A549 (cell line): ENCODE measurements around the gene TOR1B. TPM values are rescaled to one million over a fixed set of nuclear protein-coding genes. Genes with fewer than 3 reads are reported as not detected.

Source experiments
- ATAC-seq, 2 experiments: fragments of 200-7000 bp in 1 of 2; fragments of >200 bp in 1 of 2; cut with Nextera tagmentation in 1 of 2; cut with Tn5 transposase in 1 of 2; 3 replicates each; pipeline versions ENCODE4 v1.8.0 to v1.9.1; 2018 to 2020; ENCODE audit warnings: mild to moderate bottlenecking in 1 of 2, moderate library complexity in 1 of 2
- CTCF ChIA-PET: fragments of 300-600 bp; sonication (Branson Sonifier 250); formaldehyde crosslinking; extraction: SDS; loops from one replicate; lab custom pipeline; 2021; ENCODE audit warnings: antibody characterized with exemption, inconsistent platforms; lab: Yijun Ruan, JAX
- POLR2A ChIA-PET: fragments of 350-600 bp; formaldehyde crosslinking; extraction: SDS; loops from one replicate; lab custom pipeline; 2021; ENCODE audit warnings: antibody characterized with exemption, inconsistent platforms; lab: Yijun Ruan, JAX
- DNase-seq, 2 experiments: peaks; one replicate each; pipeline versions ENCODE4 v3.0.0 to v3.0.0-alpha.2; 2011 to 2016; ENCODE audit warnings: low read depth in 1 of 2, low spot score in 1 of 2
- FAIRE-seq: peaks from 2 replicates; lab custom pipeline; 2011; peaks lifted over from hg19 to GRCh38; lab: Jason Lieb, UNC
- H3K27ac ChIP-seq, 2 experiments: fragments of >200 bp; sonication (Bioruptor Twin); formaldehyde crosslinking; 3 replicates each; pipeline ENCODE4 v1.5.1; 2016 to 2017
- H3K4me1 ChIP-seq: fragments of >200 bp; sonication (Bioruptor Twin); formaldehyde crosslinking; 3 replicates; pipeline ENCODE4 v1.6.1; 2016
- H3K4me2 ChIP-seq: fragments of >200 bp; sonication (Bioruptor Twin); formaldehyde crosslinking; 3 replicates; pipeline ENCODE4 v1.6.1; 2016
- H3K4me3 ChIP-seq: fragments of >200 bp; sonication (Bioruptor Twin); formaldehyde crosslinking; 3 replicates; pipeline ENCODE4 v1.5.1; 2016
- H3K9me3 ChIP-seq: fragments of >200 bp; sonication (Bioruptor Twin); formaldehyde crosslinking; 3 replicates; pipeline ENCODE4 v1.6.1; 2016
- BCL3 ChIP-seq: fragments of >200 bp; sonication (Bioruptor Twin); formaldehyde crosslinking; IDR thresholded peaks from 3 replicates; pipeline ENCODE4 v1.6.1; 2016
- CBX2 ChIP-seq: fragments of 200-600 bp; sonication (generic); IDR thresholded peaks from 2 replicates; pipeline ENCODE4 v1.6.1; 2016; ENCODE audit warnings: low read depth, mild to moderate bottlenecking, borderline replicate concordance
- CBX8 ChIP-seq: fragments of 200-600 bp; sonication (generic); IDR thresholded peaks from 2 replicates; pipeline ENCODE4 v1.6.1; 2016
- CHD2 ChIP-seq: fragments of 150-350 bp; IDR thresholded peaks from 2 replicates; pipeline ENCODE4 v1.6.1; 2014; ENCODE audit warnings: low read length; ENCODE audit not compliant: partially characterized antibody
- CHD4 ChIP-seq: fragments of 200-600 bp; sonication (generic); IDR thresholded peaks from 2 replicates; pipeline ENCODE4 v1.6.1; 2016; ENCODE audit warnings: antibody characterized with exemption, mild to moderate bottlenecking, borderline replicate concordance
- EP300 ChIP-seq, 2 experiments: fragments of >200 bp; sonication (Bioruptor Twin); formaldehyde crosslinking; IDR thresholded peaks; 2 replicates in 1 of 2; 3 replicates in 1 of 2; pipeline ENCODE4 v1.6.1; 2016 to 2017
- GATA3 ChIP-seq: IDR thresholded peaks from 2 replicates; pipeline ENCODE4 v1.6.1; 2012; ENCODE audit warnings: borderline replicate concordance
- HEYL ChIP-seq: fragments of 250-450 bp; sonication (Bioruptor Pico); IDR thresholded peaks from 2 replicates; pipeline ENCODE4 v1.8.0; 2021; ENCODE audit warnings: mild to moderate bottlenecking, moderate library complexity
- HOXB13 ChIP-seq: fragments of 250-450 bp; sonication (Bioruptor Pico); IDR thresholded peaks from 2 replicates; pipeline ENCODE4 v1.5.0; 2020; ENCODE audit warnings: low read depth, mild to moderate bottlenecking, moderate library complexity
- HOXB5 ChIP-seq: fragments of 250-450 bp; sonication (Bioruptor Pico); IDR thresholded peaks from 2 replicates; pipeline ENCODE4 v1.5.0; 2020; ENCODE audit warnings: mild to moderate bottlenecking, moderate library complexity
- JUN ChIP-seq, 2 experiments: fragments of >200 bp; sonication (Bioruptor Twin); formaldehyde crosslinking; IDR thresholded peaks; 2 replicates in 1 of 2; 3 replicates in 1 of 2; pipeline ENCODE4 v1.6.1; 2016 to 2017
- JUNB ChIP-seq: fragments of >200 bp; sonication (Bioruptor Twin); formaldehyde crosslinking; IDR thresholded peaks from 2 replicates; pipeline ENCODE4 v1.6.1; 2016
- KDM1A ChIP-seq: fragments of 200-600 bp; sonication (generic); IDR thresholded peaks from 2 replicates; pipeline ENCODE4 v1.6.1; 2016; ENCODE audit warnings: low read depth, mild to moderate bottlenecking
- KDM5A ChIP-seq: fragments of 200-600 bp; sonication (generic); IDR thresholded peaks from 2 replicates; pipeline ENCODE4 v1.6.1; 2016; ENCODE audit warnings: antibody characterized with exemption, mild to moderate bottlenecking
- NR3C1 ChIP-seq: fragments of >200 bp; sonication (Bioruptor Twin); formaldehyde crosslinking; IDR thresholded peaks from 3 replicates; pipeline ENCODE4 v1.6.1; 2017
- PHF8 ChIP-seq: fragments of 200-600 bp; sonication (generic); IDR thresholded peaks from 2 replicates; pipeline ENCODE4 v1.6.1; 2016; ENCODE audit warnings: low read depth, mild to moderate bottlenecking, antibody characterized with exemption, moderate library complexity, borderline replicate concordance
- POLR2A ChIP-seq: IDR thresholded peaks from 2 replicates; pipeline ENCODE4 v1.6.1; 2012; ENCODE audit warnings: mild to moderate bottlenecking, low read length
- RAD21 ChIP-seq, 2 experiments: fragments of >200 bp in 1 of 2; sonication (Bioruptor Twin) in 1 of 2; formaldehyde crosslinking in 1 of 2; IDR thresholded peaks in 1 of 2; conservative IDR thresholded peaks in 1 of 2; 2 replicates in 1 of 2; 3 replicates in 1 of 2; pipeline ENCODE4 v1.6.1; 2012 to 2018; ENCODE audit warnings: inconsistent platforms in 1 of 2
- REST ChIP-seq: fragments of 200-600 bp; sonication (generic); IDR thresholded peaks from 2 replicates; pipeline ENCODE4 v1.6.1; 2016; ENCODE audit warnings: antibody characterized with exemption, mild to moderate bottlenecking, moderate library complexity
- RFX5 ChIP-seq: fragments of 450-650 bp; IDR thresholded peaks from 2 replicates; pipeline ENCODE4 v1.7.1; 2014; ENCODE audit warnings: antibody characterized with exemption, mild to moderate bottlenecking, moderate library complexity
- RNF2 ChIP-seq: fragments of 200-600 bp; sonication (generic); IDR thresholded peaks from 2 replicates; pipeline ENCODE4 v1.6.1; 2016; ENCODE audit warnings: low read depth, mild to moderate bottlenecking, antibody characterized with exemption, moderate library complexity, borderline replicate concordance
- SREBF2 ChIP-seq: fragments of 450-650 bp; IDR thresholded peaks from 2 replicates; pipeline ENCODE4 v1.6.1; 2014; ENCODE audit warnings: mild to moderate bottlenecking, moderate library complexity
- TFCP2L1 ChIP-seq: fragments of 250-450 bp; sonication (Bioruptor Pico); IDR thresholded peaks from 2 replicates; pipeline ENCODE4 v1.5.0; 2021; ENCODE audit warnings: mild to moderate bottlenecking
- USF2 ChIP-seq: fragments of 450-650 bp; IDR thresholded peaks from 2 replicates; pipeline ENCODE4 v1.6.1; 2014; ENCODE audit warnings: antibody characterized with exemption
- ZFP36 ChIP-seq: fragments of 450-650 bp; IDR thresholded peaks from 2 replicates; pipeline ENCODE4 v1.6.1; 2014; ENCODE audit warnings: borderline replicate concordance; ENCODE audit not compliant: partially characterized antibody
- ZNF302 ChIP-seq: fragments of 250-450 bp; sonication (Bioruptor Pico); IDR thresholded peaks from 2 replicates; pipeline ENCODE4 v1.9.0; 2021; ENCODE audit warnings: inconsistent platforms, mild to moderate bottlenecking, moderate library complexity
- ZSCAN20 ChIP-seq: fragments of 250-450 bp; sonication (Bioruptor Pico); IDR thresholded peaks from 2 replicates; pipeline ENCODE4 v1.8.0; 2022; ENCODE audit warnings: mild to moderate bottlenecking, moderate library complexity
- WGBS: methylation state at CpG from one replicate; pipeline ENCODE4 v1.1.6; 2017; ENCODE audit errors: missing lambda C conversion rate; 5-methylcytosine and 5-hydroxymethylcytosine counted together
- polyA plus RNA-seq, 4 experiments: library from polyadenylated mRNA; depleted of rRNA in 3 of 4; stranded (reverse); fragments of >200 nt; fragmentation: RNase III in 1 of 4; extraction: RNeasy Plus Mini Kit Qiagen cat#74134 plus additional on column Dnase treatment in 1 of 4; gene quantifications; 2 replicates in 3 of 4; 3 replicates in 1 of 4; pipeline ENCODE4 v1.2.3, GENCODE V29; 2011 to 2017
- TF ChIP-seq, protein P1 (sequence below): IDR thresholded peaks from 2 replicates; pipeline ENCODE4 v1.6.1; 2012; ENCODE audit warnings: low read depth, borderline replicate concordance
- TF ChIP-seq, protein P2 (sequence below): fragments of >200 bp; sonication (Bioruptor Twin); formaldehyde crosslinking; IDR thresholded peaks from 2 replicates; pipeline ENCODE4 v1.6.1; 2016
- TF ChIP-seq, protein P3 (sequence below): IDR thresholded peaks from 2 replicates; pipeline ENCODE4 v1.6.1; 2012
- TF ChIP-seq, protein P4 (sequence below): fragments of 150-350 bp; IDR thresholded peaks from 2 replicates; pipeline ENCODE4 v1.6.1; 2014; ENCODE audit warnings: low read depth, mild to moderate bottlenecking, low read length
- TF ChIP-seq, protein P5 (sequence below): IDR thresholded peaks from 2 replicates; pipeline ENCODE4 v1.6.1; 2012

TOR1B gene
- polyA plus RNA-seq, 2 of the 4 experiments (the other 2 are of a cell fraction) = 24.9 to 32.4 TPM

GRCh38 chr9:129823935-129824601 is 21.1 kb downstream of the TOR1B start, which contains the start of gene TOR1A:
TSS of gene TOR1A (minus strand) at chr9:129824136. CDS start at chr9:129824085, 51 bp downstream.
- ChIA-PET POLR2A (interaction anchor here (1.0 kb wide), 1 partner anchor 11 kb away, joined by 3 read pairs; the partner anchor contains the start of genes C9orf78 and USP20), CTCF (no interaction called here)
- H3K27ac ChIP-seq = peak within 1 kb of the TSS; percentile 96 to 98
- ATAC-seq = peak; percentile 94 to 96
- H3K4me3 ChIP-seq = peak within 1 kb of the TSS; percentile 88
- FAIRE-seq = no peak
- H3K9me3 ChIP-seq = no peaks in the 10 kb centered on the region
- DNase-seq = peak; percentile 88 to 97
- H3K4me2 ChIP-seq = peak within 1 kb of the TSS; percentile 96
- WGBS = 1% methylated on average over 39 of the region's 47 CpGs
- peaks cover 6% of the 10 kb centered on the region; the same call in 2 of the 3 replicates for H3K4me1 ChIP-seq
- 0 out of 3 replicates have a peak, but pooled peaks have one; percentile 57 for TF ChIP-seq BCL3
- no peak for TF ChIP-seq RAD21 (conservative IDR thresholded peaks at IDR 0.05 in 1 of 2, IDR thresholded peaks at IDR 0.05 in 1 of 2)
- TF ChIP-seq REST = peak; percentile 44; the same call in 1 of the 2 replicates
- TF ChIP-seq, protein P1, sequence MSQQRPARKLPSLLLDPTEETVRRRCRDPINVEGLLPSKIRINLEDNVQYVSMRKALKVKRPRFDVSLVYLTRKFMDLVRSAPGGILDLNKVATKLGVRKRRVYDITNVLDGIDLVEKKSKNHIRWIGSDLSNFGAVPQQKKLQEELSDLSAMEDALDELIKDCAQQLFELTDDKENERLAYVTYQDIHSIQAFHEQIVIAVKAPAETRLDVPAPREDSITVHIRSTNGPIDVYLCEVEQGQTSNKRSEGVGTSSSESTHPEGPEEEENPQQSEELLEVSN = peak; percentile 37; the same call in 1 of the 2 replicates
- TF ChIP-seq, protein P2, sequence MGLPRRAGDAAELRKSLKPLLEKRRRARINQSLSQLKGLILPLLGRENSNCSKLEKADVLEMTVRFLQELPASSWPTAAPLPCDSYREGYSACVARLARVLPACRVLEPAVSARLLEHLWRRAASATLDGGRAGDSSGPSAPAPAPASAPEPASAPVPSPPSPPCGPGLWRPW = no peak
- 0 out of 2 replicates have a peak, but pooled peaks have one; percentile 28 for TF ChIP-seq HOXB13 (CRISPR knock-in tag)
- no peak for TF ChIP-seq RFX5
- peak; percentile 57; the same call in 1 of the 2 replicates for TF ChIP-seq KDM1A
- TF ChIP-seq EP300 (IDR thresholded peaks at IDR 0.05) = no peak
- TF ChIP-seq, protein P3, sequence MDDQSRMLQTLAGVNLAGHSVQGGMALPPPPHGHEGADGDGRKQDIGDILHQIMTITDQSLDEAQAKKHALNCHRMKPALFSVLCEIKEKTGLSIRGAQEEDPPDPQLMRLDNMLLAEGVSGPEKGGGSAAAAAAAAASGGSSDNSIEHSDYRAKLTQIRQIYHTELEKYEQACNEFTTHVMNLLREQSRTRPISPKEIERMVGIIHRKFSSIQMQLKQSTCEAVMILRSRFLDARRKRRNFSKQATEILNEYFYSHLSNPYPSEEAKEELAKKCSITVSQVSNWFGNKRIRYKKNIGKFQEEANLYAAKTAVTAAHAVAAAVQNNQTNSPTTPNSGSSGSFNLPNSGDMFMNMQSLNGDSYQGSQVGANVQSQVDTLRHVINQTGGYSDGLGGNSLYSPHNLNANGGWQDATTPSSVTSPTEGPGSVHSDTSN = no peak
- no peak for TF ChIP-seq CBX2
- peak; percentile 87 for TF ChIP-seq USF2
- no peak for TF ChIP-seq ZFP36
- TF ChIP-seq POLR2A = peak; percentile 95
- no peak for TF ChIP-seq SREBF2
- no peak for TF ChIP-seq NR3C1
- TF ChIP-seq, protein P4, sequence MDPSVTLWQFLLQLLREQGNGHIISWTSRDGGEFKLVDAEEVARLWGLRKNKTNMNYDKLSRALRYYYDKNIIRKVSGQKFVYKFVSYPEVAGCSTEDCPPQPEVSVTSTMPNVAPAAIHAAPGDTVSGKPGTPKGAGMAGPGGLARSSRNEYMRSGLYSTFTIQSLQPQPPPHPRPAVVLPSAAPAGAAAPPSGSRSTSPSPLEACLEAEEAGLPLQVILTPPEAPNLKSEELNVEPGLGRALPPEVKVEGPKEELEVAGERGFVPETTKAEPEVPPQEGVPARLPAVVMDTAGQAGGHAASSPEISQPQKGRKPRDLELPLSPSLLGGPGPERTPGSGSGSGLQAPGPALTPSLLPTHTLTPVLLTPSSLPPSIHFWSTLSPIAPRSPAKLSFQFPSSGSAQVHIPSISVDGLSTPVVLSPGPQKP = 0 out of 2 replicates have a peak, but pooled peaks have one; percentile 55
- TF ChIP-seq HOXB5 (CRISPR knock-in tag) = peak; percentile 76; the same call in 1 of the 2 replicates
- peak; percentile 72; the same call in 1 of the 2 replicates for TF ChIP-seq ZSCAN20 (CRISPR knock-in tag)
- no peak for TF ChIP-seq RNF2
- TF ChIP-seq KDM5A = no peak
- TF ChIP-seq PHF8 = peak; percentile 44; the same call in 1 of the 2 replicates
- TF ChIP-seq ZNF302 = no peak
- TF ChIP-seq CHD2 = peak; percentile 74
- peak; percentile 54 to 88; a peak in 4 of 5 replicates for TF ChIP-seq JUN (IDR thresholded peaks at IDR 0.05)
- TF ChIP-seq GATA3 = no peak; the same call in 1 of the 2 replicates
- no peak for TF ChIP-seq TFCP2L1 (CRISPR knock-in tag)
- no peak for TF ChIP-seq CBX8
- peak; percentile 50; the same call in 1 of the 2 replicates for TF ChIP-seq CHD4
- TF ChIP-seq, protein P5, sequence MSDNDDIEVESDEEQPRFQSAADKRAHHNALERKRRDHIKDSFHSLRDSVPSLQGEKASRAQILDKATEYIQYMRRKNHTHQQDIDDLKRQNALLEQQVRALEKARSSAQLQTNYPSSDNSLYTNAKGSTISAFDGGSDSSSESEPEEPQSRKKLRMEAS = peak; percentile 97
- TF ChIP-seq JUNB = no peak
- TF ChIP-seq HEYL (CRISPR knock-in tag) = no peak
